Activated naive CD8-positive, alpha-beta T cell treated with anti-CD3 and anti-CD28 coated beads, Interleukin-2, amount 50 U/mL, for 24 hours (primary cell): Measurements from ENCODE around the gene SULT2A1.
"Not testable (repeated sequence)": the region's sequence is repeated elsewhere in the genome, so short reads cannot be mapped to it uniquely, and the experiment has no call there.

Experiments
- ATAC-seq: fragments of 150-1000 bp; cut with Tn5 transposase; one replicate; pipeline ENCODE4 v1.10.0; 2021
- DNase-seq: peaks from one replicate; pipeline ENCODE4 v3.0.0; 2021
- H3K27ac Mint-ChIP-seq: one replicate; pipeline ENCODE4 v1.8.0; 2021; ENCODE audit warnings: mild to moderate bottlenecking, mixed read lengths
- H3K27me3 Mint-ChIP-seq: one replicate; pipeline ENCODE4 v1.8.0; 2021; ENCODE audit warnings: mixed read lengths
- H3K36me3 Mint-ChIP-seq: one replicate; pipeline ENCODE4 v1.8.0; 2021; ENCODE audit warnings: low read depth, mixed read lengths
- H3K4me1 Mint-ChIP-seq: one replicate; pipeline ENCODE4 v1.8.0; 2021; ENCODE audit warnings: mixed read lengths
- H3K4me3 Mint-ChIP-seq: one replicate; pipeline ENCODE4 v1.8.0; 2021; ENCODE audit warnings: mild to moderate bottlenecking, moderate library complexity, mixed read lengths
- H3K9me3 Mint-ChIP-seq: one replicate; pipeline ENCODE4 v1.8.0; 2021; ENCODE audit warnings: mixed read lengths

The SULT2A1 gene

GRCh38 chr19:47886010-47886559 lies at the start of gene SULT2A1:
TSS of gene SULT2A1 (minus strand) at chr19:47886315. CDS start at chr19:47886257, 58 bp downstream.
- H3K4me1 Mint-ChIP-seq: no peaks in the 10 kb centered on the region
- peaks cover 16% of the 10 kb centered on the region for H3K27me3 Mint-ChIP-seq
- no peak within 1 kb of the TSS for H3K27ac Mint-ChIP-seq
- no peaks in the 10 kb centered on the region for H3K9me3 Mint-ChIP-seq
- no peaks in the 10 kb centered on the region for H3K36me3 Mint-ChIP-seq
- no peak within 1 kb of the TSS for H3K4me3 Mint-ChIP-seq
- ATAC-seq: no peak
- no peak for DNase-seq

- H3K4me1 Mint-ChIP-seq, DNase-seq, H3K27me3 Mint-ChIP-seq, H3K4me3 Mint-ChIP-seq, H3K9me3 Mint-ChIP-seq, H3K27ac Mint-ChIP-seq, H3K36me3 Mint-ChIP-seq, ATAC-seq: not testable (repeated sequence)
Observed at GRCh38 chr19:47928581-47928980, 42.5 kb upstream of the SULT2A1 start.

- not testable (repeated sequence) for DNase-seq, ATAC-seq, H3K4me1 Mint-ChIP-seq, H3K36me3 Mint-ChIP-seq, H3K4me3 Mint-ChIP-seq, H3K27me3 Mint-ChIP-seq, H3K9me3 Mint-ChIP-seq, H3K27ac Mint-ChIP-seq
Observed at GRCh38 chr19:47920107-47920506, 34.0 kb upstream of the SULT2A1 start.

GRCh38 chr19:47910191-47910590 lies 24.1 kb upstream of the SULT2A1 start:
- not testable (repeated sequence) for H3K9me3 Mint-ChIP-seq, ATAC-seq, H3K4me3 Mint-ChIP-seq

GRCh38 chr19:47909350-47909749 lies 23.2 kb upstream of the SULT2A1 start:
- H3K4me3 Mint-ChIP-seq, H3K9me3 Mint-ChIP-seq, H3K36me3 Mint-ChIP-seq, H3K27me3 Mint-ChIP-seq, H3K27ac Mint-ChIP-seq, H3K4me1 Mint-ChIP-seq, ATAC-seq: not testable (repeated sequence)
- peak; percentile 66 for DNase-seq

More at GRCh38 chr19:47910191-47910590, 24.1 kb upstream of the SULT2A1 start:
- H3K36me3 Mint-ChIP-seq, H3K4me1 Mint-ChIP-seq, H3K27ac Mint-ChIP-seq, DNase-seq, H3K27me3 Mint-ChIP-seq: not testable (repeated sequence)

GRCh38 chr19:47901370-47901769 lies 15.3 kb upstream of the SULT2A1 start:
- H3K4me3 Mint-ChIP-seq: no peak overlapping the region
- no peaks in the 10 kb centered on the region for H3K36me3 Mint-ChIP-seq
- H3K9me3 Mint-ChIP-seq: no peaks in the 10 kb centered on the region
- no peaks in the 10 kb centered on the region for H3K4me1 Mint-ChIP-seq
- ATAC-seq (no peak), DNase-seq (no peak)
- H3K27ac Mint-ChIP-seq: no peak overlapping the region
- peaks cover 12% of the 10 kb centered on the region for H3K27me3 Mint-ChIP-seq

- no peak overlapping the region for H3K4me3 Mint-ChIP-seq
- ATAC-seq (no peak), DNase-seq (no peak)
- H3K9me3 Mint-ChIP-seq: no peaks in the 10 kb centered on the region
- no peaks in the 10 kb centered on the region for H3K36me3 Mint-ChIP-seq
- H3K4me1 Mint-ChIP-seq: no peaks in the 10 kb centered on the region
- peaks cover 12% of the 10 kb centered on the region for H3K27me3 Mint-ChIP-seq
- H3K27ac Mint-ChIP-seq: no peak overlapping the region
Observed at GRCh38 chr19:47899335-47899734, 13.2 kb upstream of the SULT2A1 start.

GRCh38 chr19:47897861-47898260 lies 11.7 kb upstream of the SULT2A1 start:
- DNase-seq (no peak), ATAC-seq (no peak)
- Mint-ChIP-seq H3K27ac (no peak overlapping the region), H3K36me3 (peaks cover 1% of the 10 kb centered on the region), H3K27me3 (peaks cover 9% of the 10 kb centered on the region), H3K4me1 (no peaks in the 10 kb centered on the region), H3K4me3 (no peak overlapping the region), H3K9me3 (no peaks in the 10 kb centered on the region)

GRCh38 chr19:47896773-47897172 lies 10.7 kb upstream of the SULT2A1 start:
- H3K4me1 Mint-ChIP-seq: no peaks in the 10 kb centered on the region
- no peak overlapping the region for H3K4me3 Mint-ChIP-seq
- ATAC-seq (no peak), DNase-seq (no peak)
- peaks cover 6% of the 10 kb centered on the region for H3K27me3 Mint-ChIP-seq
- H3K9me3 Mint-ChIP-seq: no peaks in the 10 kb centered on the region
- peaks cover 2% of the 10 kb centered on the region for H3K36me3 Mint-ChIP-seq
- H3K27ac Mint-ChIP-seq: no peak overlapping the region

- H3K27ac Mint-ChIP-seq: no peak overlapping the region
- H3K4me1 Mint-ChIP-seq: no peaks in the 10 kb centered on the region
- peaks cover 3% of the 10 kb centered on the region for H3K27me3 Mint-ChIP-seq
- no peak overlapping the region for H3K4me3 Mint-ChIP-seq
- no peak for DNase-seq
- no peak for ATAC-seq
- no peaks in the 10 kb centered on the region for H3K9me3 Mint-ChIP-seq
- H3K36me3 Mint-ChIP-seq: peaks cover 2% of the 10 kb centered on the region
Observed at GRCh38 chr19:47896019-47896418, 9.9 kb upstream of the SULT2A1 start.

- Mint-ChIP-seq H3K4me3 (no peak overlapping the region), H3K27me3 (no peaks in the 10 kb centered on the region), H3K9me3 (no peaks in the 10 kb centered on the region), H3K4me1 (no peaks in the 10 kb centered on the region), H3K27ac (no peak overlapping the region), H3K36me3 (peaks cover 2% of the 10 kb centered on the region)
- no peak for DNase-seq
- ATAC-seq: no peak
Observed at GRCh38 chr19:47895165-47895782, 9.2 kb upstream of the SULT2A1 start.

- peaks cover 3% of the 10 kb centered on the region for H3K27me3 Mint-ChIP-seq
- H3K4me3 Mint-ChIP-seq: no peak overlapping the region
- ATAC-seq (no peak), DNase-seq (no peak)
- H3K27ac Mint-ChIP-seq: no peak overlapping the region
- H3K9me3 Mint-ChIP-seq: no peaks in the 10 kb centered on the region
- no peaks in the 10 kb centered on the region for H3K4me1 Mint-ChIP-seq
- H3K36me3 Mint-ChIP-seq: peaks cover 2% of the 10 kb centered on the region
Observed at GRCh38 chr19:47891923-47892666, 6.0 kb upstream of the SULT2A1 start.

GRCh38 chr19:47891622-47891922 lies 5.5 kb upstream of the SULT2A1 start:
- no peak overlapping the region for H3K27ac Mint-ChIP-seq
- peaks cover 8% of the 10 kb centered on the region for H3K27me3 Mint-ChIP-seq
- H3K9me3 Mint-ChIP-seq: no peaks in the 10 kb centered on the region
- H3K36me3 Mint-ChIP-seq: peaks cover 2% of the 10 kb centered on the region
- DNase-seq (no peak), ATAC-seq (no peak)
- H3K4me3 Mint-ChIP-seq: no peak overlapping the region
- no peaks in the 10 kb centered on the region for H3K4me1 Mint-ChIP-seq

GRCh38 chr19:47890865-47891621 lies 4.9 kb upstream of the SULT2A1 start:
- Mint-ChIP-seq H3K4me1 (no peaks in the 10 kb centered on the region), H3K9me3 (no peaks in the 10 kb centered on the region), H3K27ac (no peak overlapping the region), H3K4me3 (no peak overlapping the region), H3K27me3 (peaks cover 8% of the 10 kb centered on the region), H3K36me3 (peaks cover 2% of the 10 kb centered on the region)
- DNase-seq: no peak
- ATAC-seq: no peak

GRCh38 chr19:47885067-47885463 lies 1.1 kb downstream of the SULT2A1 start:
- no peak overlapping the region for H3K27ac Mint-ChIP-seq
- no peaks in the 10 kb centered on the region for H3K4me1 Mint-ChIP-seq
- ATAC-seq (no peak), DNase-seq (no peak)
- no peaks in the 10 kb centered on the region for H3K9me3 Mint-ChIP-seq
- no peak overlapping the region for H3K4me3 Mint-ChIP-seq
- peaks cover 16% of the 10 kb centered on the region for H3K27me3 Mint-ChIP-seq
- H3K36me3 Mint-ChIP-seq: no peaks in the 10 kb centered on the region
